GM12891 (cell line): Measurements from ENCODE around the gene ZNF862.

Experiments used
- PAX5 ChIP-seq: IDR thresholded peaks from 2 replicates; pipeline ENCODE4 v1.6.1; 2011; ENCODE audit warnings: low read length, moderate library complexity, mild to moderate bottlenecking; ENCODE audit not compliant: insufficient read depth, severe bottlenecking
- POLR2A ChIP-seq: IDR thresholded peaks from 2 replicates; pipeline ENCODE4 v1.6.1; 2011; ENCODE audit warnings: low read depth, low read length, control low read depth
- POLR2AphosphoS5 ChIP-seq: IDR thresholded peaks from 2 replicates; pipeline ENCODE4 v1.6.1; 2011; ENCODE audit warnings: low read depth, low read length, control low read depth

DNA sequence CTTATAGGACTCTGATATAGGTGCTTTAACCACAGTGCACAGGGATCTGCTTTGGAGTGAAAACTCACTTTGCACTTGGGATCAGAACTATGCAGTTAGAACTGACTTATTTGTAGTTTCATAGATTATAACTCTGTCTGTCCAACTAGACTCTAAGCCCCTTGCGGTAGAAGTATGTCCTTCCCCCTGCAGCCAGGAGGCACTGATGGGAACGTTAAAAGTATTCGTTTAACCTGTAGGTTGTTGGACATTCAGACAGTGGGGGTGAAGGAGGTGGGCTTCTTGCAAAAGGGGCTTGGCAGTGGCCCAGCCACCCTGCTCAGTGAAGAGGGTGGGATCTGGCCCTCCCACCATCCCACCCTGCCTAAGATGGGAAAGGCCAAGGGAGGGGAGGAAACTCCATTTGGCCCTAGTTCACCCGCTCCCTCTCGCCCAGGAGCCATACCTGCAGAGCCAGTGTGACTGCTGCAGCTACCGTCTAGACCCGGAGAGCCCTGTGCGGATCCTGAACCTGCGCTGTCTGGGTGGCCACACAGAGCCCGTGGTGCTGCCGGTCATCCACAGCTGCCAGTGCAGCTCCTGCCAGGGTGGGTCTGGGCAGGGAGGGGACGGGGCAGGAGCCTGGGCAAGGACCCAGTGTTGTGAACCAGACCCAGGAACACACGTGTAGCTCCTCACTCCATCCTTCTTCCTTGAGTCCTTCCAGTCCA, 5.7 kb upstream of the ZNF862 start:
- TF ChIP-seq POLR2A (no peak), PAX5 (no peak), POLR2AphosphoS5 (no peak)
